Measurements from ENCODE around the gene ABHD12.

The ABHD12 gene

DNA sequence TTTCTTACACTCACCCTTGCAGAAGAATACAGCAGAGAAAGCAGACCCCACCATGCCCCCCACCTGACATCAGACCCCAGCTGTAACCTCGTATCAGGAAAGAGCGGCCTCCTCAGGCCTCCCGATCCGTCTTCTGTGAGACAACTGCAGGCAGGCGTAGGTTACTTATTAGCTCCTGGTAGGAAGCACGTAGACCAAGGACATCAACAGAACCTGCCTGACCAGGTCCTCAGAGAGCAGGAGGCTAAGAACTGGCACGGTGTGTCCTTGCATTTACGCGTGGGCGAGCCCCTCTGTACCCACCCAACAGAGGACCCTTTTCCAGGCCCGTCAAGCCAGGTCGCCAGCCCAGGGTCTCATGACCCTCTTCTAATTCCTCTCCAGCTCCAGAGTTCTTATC is 51.0 kb downstream of the ABHD12 start:
- ATAC-seq: no peak
- TF ChIP-seq, protein P1, sequence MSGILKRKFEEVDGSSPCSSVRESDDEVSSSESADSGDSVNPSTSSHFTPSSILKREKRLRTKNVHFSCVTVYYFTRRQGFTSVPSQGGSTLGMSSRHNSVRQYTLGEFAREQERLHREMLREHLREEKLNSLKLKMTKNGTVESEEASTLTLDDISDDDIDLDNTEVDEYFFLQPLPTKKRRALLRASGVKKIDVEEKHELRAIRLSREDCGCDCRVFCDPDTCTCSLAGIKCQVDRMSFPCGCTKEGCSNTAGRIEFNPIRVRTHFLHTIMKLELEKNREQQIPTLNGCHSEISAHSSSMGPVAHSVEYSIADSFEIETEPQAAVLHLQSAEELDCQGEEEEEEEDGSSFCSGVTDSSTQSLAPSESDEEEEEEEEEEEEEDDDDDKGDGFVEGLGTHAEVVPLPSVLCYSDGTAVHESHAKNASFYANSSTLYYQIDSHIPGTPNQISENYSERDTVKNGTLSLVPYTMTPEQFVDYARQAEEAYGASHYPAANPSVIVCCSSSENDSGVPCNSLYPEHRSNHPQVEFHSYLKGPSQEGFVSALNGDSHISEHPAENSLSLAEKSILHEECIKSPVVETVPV (CRISPR knock-in tag; IDR thresholded peaks at IDR 0.05): no peak
- TF ChIP-seq ISL1 (CRISPR knock-in tag; IDR thresholded peaks at IDR 0.05) (no peak), PPARA (CRISPR knock-in tag; IDR thresholded peaks at IDR 0.05; ENCODE audit: borderline replicate concordance) (no peak), ZC3H10 (CRISPR knock-in tag; IDR thresholded peaks at IDR 0.05) (no peak), ZNF8 (CRISPR knock-in tag; IDR thresholded peaks at IDR 0.05) (no peak), CSDC2 (CRISPR knock-in tag; IDR thresholded peaks at IDR 0.05) (no peak), ARNTL (CRISPR knock-in tag; IDR thresholded peaks at IDR 0.05; ENCODE audit: borderline replicate concordance, low read depth) (no peak), BACH2 (CRISPR knock-in tag; IDR thresholded peaks at IDR 0.05; ENCODE audit: borderline replicate concordance) (no peak), ZFP3 (CRISPR knock-in tag; IDR thresholded peaks at IDR 0.05) (no peak), ZNF70 (CRISPR knock-in tag; IDR thresholded peaks at IDR 0.05) (no peak)
- TF ChIP-seq, protein P2, sequence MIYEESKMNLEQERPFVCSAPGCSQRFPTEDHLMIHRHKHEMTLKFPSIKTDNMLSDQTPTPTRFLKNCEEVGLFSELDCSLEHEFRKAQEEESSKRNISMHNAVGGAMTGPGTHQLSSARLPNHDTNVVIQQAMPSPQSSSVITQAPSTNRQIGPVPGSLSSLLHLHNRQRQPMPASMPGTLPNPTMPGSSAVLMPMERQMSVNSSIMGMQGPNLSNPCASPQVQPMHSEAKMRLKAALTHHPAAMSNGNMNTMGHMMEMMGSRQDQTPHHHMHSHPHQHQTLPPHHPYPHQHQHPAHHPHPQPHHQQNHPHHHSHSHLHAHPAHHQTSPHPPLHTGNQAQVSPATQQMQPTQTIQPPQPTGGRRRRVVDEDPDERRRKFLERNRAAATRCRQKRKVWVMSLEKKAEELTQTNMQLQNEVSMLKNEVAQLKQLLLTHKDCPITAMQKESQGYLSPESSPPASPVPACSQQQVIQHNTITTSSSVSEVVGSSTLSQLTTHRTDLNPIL (CRISPR knock-in tag; IDR thresholded peaks at IDR 0.05; ENCODE audit: low read depth): no peak
- TF ChIP-seq, protein P3, sequence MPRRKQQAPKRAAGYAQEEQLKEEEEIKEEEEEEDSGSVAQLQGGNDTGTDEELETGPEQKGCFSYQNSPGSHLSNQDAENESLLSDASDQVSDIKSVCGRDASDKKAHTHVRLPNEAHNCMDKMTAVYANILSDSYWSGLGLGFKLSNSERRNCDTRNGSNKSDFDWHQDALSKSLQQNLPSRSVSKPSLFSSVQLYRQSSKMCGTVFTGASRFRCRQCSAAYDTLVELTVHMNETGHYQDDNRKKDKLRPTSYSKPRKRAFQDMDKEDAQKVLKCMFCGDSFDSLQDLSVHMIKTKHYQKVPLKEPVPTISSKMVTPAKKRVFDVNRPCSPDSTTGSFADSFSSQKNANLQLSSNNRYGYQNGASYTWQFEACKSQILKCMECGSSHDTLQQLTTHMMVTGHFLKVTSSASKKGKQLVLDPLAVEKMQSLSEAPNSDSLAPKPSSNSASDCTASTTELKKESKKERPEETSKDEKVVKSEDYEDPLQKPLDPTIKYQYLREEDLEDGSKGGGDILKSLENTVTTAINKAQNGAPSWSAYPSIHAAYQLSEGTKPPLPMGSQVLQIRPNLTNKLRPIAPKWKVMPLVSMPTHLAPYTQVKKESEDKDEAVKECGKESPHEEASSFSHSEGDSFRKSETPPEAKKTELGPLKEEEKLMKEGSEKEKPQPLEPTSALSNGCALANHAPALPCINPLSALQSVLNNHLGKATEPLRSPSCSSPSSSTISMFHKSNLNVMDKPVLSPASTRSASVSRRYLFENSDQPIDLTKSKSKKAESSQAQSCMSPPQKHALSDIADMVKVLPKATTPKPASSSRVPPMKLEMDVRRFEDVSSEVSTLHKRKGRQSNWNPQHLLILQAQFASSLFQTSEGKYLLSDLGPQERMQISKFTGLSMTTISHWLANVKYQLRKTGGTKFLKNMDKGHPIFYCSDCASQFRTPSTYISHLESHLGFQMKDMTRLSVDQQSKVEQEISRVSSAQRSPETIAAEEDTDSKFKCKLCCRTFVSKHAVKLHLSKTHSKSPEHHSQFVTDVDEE (CRISPR knock-in tag; IDR thresholded peaks at IDR 0.05): no peak
- TF ChIP-seq, protein P4, sequence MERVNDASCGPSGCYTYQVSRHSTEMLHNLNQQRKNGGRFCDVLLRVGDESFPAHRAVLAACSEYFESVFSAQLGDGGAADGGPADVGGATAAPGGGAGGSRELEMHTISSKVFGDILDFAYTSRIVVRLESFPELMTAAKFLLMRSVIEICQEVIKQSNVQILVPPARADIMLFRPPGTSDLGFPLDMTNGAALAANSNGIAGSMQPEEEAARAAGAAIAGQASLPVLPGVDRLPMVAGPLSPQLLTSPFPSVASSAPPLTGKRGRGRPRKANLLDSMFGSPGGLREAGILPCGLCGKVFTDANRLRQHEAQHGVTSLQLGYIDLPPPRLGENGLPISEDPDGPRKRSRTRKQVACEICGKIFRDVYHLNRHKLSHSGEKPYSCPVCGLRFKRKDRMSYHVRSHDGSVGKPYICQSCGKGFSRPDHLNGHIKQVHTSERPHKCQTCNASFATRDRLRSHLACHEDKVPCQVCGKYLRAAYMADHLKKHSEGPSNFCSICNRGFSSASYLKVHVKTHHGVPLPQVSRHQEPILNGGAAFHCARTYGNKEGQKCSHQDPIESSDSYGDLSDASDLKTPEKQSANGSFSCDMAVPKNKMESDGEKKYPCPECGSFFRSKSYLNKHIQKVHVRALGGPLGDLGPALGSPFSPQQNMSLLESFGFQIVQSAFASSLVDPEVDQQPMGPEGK (CRISPR knock-in tag; IDR thresholded peaks at IDR 0.05; ENCODE audit: borderline replicate concordance): no peak
- TF ChIP-seq, protein P5, sequence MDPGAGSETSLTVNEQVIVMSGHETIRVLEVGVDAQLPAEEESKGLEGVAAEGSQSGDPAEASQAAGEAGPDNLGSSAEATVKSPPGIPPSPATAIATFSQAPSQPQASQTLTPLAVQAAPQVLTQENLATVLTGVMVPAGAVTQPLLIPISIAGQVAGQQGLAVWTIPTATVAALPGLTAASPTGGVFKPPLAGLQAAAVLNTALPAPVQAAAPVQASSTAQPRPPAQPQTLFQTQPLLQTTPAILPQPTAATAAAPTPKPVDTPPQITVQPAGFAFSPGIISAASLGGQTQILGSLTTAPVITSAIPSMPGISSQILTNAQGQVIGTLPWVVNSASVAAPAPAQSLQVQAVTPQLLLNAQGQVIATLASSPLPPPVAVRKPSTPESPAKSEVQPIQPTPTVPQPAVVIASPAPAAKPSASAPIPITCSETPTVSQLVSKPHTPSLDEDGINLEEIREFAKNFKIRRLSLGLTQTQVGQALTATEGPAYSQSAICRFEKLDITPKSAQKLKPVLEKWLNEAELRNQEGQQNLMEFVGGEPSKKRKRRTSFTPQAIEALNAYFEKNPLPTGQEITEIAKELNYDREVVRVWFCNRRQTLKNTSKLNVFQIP (CRISPR knock-in tag; IDR thresholded peaks at IDR 0.05; ENCODE audit: borderline replicate concordance, low read depth): no peak

DNA sequence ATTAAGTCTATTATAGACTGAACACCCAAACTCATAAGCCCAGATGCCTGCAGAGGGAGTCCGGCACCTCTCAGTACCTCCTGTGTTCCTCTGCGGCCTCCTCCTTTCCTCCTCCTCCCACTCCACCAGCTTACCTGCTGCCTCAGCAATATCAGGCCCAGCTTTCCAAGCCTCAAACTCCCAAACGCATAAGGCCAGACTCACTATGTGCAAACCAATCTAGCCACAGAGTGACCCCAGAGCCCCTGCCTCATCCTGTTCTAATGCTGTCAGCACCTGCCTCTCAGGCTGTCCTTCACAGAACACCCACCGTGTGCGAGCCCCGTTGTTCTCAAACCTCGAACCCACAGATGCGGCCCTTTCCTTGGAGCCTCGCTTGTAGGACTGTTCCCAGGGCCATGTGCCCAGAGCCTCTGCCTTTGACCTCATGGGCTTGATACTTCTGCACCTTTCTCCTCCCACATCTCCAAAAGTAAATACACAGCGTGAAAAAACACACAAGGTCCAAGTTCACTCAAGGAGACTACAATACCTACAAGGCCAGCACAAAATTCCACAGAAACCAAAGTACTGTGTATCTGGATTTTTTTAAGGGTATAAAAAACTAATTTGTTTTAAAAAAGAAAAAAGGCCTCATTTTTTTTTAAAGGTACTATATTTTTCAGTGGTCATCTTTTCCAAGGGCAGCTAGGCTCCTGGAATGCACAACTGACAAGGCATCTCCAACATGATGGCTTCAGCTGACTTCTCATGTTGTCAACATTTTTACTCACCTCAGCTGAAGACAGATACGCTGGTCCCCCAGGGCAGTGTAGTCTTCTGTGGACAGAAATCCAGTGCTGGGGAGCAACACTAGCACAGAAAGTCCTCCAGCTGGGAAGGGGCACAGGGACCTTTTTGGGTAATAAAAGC is 52.3 kb downstream of the ABHD12 start:
- TF ChIP-seq ESRRG (CRISPR knock-in tag; IDR thresholded peaks at IDR 0.05): no peak
- TF ChIP-seq ISL1 (CRISPR knock-in tag; IDR thresholded peaks at IDR 0.05): no peak
- TF ChIP-seq BACH2 (CRISPR knock-in tag; IDR thresholded peaks at IDR 0.05; ENCODE audit: borderline replicate concordance): no peak
- no peak for TF ChIP-seq TOX (CRISPR knock-in tag; IDR thresholded peaks at IDR 0.05; ENCODE audit: borderline replicate concordance)
- TF ChIP-seq, protein P2 (CRISPR knock-in tag; IDR thresholded peaks at IDR 0.05; ENCODE audit: low read depth): no peak
- no peak for TF ChIP-seq ZNF8 (CRISPR knock-in tag; IDR thresholded peaks at IDR 0.05)
- ATAC-seq: no peak
